G401.6 (cell line): ENCODE results near the gene CHID1.
A peak's percentile ranks its signal among the peaks of the same experiment; 100 is the strongest.

Experiments
- FAIRE-seq: peaks from 2 replicates; lab custom pipeline; 2012; peaks lifted over from hg19 to GRCh38; lab: Jason Lieb, UNC

Gene CHID1

GRCh38 chr11:821512-822371 is 88.9 kb downstream of the CHID1 start:
- FAIRE-seq = no peak

GRCh38 chr11:820655-821511 is 89.7 kb downstream of the CHID1 start:
- FAIRE-seq = no peak

DNA sequence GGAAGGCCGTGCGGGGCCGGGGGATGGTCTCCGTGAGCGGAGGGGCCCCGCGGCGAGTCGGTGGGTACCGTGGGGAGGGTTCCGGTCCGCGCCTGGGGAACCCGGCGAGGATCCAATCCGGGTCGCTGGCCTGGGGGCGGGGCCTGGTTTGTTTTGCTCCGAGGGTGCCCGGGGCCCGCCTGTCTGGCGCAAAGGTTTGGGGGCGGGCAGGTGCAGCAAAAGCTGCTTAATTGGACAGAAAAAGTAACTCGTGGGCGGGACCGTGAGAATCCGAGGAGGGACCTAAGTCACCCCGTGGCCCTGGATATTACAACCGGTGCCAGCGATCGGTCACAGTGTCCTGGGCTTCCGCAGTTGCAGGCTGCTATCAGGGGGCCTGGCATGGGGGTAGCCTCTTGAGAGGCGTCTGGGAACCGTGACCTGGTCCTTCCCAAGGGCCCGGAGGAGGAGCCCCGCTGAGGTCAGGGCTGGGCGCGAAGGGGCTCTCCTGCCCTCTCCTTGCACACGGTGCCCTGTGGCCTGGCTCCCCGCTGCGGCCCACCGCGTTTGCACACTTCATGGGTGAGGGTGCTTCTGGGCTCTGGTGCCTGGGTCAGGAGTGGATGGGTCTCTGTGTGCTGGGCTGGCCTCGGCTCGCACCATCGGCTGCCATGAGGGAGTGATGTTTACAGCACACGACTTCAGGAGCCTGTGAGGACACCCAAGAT is 90.5 kb downstream of the CHID1 start:
- FAIRE-seq = peak; percentile 88

DNA sequence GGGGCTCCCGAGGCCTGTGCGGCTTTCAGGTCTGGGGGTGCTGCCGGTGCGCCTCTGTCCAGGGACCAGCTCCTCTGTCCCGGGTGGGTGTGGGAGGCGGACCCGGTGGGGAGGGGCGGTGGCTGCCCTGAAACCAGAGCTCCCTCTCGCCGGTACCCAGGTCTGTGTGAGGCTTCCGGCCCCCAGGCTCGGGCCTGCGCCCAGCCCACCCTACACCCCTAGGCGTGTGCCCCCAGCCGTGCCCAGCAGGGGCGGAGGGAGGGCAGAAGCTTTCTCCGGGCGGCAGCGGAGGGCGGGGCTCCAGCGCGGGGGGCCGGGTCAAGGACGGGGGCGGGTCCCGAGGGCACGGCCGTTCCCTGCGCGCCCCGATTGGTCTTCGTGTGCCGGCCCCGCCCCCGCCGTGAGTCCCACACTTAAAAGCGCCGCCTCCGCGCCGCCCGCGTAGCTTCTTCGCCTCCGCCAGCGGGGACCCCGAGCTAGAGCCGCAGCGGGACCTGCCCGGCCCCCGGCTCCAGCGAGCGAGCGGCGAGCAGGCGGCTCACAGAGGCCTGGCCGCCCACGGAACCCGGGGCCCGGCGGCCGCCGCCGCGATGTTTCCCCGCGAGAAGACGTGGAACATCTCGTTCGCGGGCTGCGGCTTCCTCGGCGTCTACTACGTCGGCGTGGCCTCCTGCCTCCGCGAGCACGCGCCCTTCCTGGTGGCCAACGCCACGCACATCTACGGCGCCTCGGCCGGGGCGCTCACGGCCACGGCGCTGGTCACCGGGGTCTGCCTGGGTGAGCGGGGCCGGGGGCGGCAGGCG is 91.3 kb downstream of the CHID1 start:
- FAIRE-seq = no peak

GRCh38 chr11:818396-819128 is 92.0 kb downstream of the CHID1 start, which contains the start of gene PNPLA2:
Gene PNPLA2 (plus strand): TSS chr11:818914. CDS start chr11:819719, 805 bp downstream.
- FAIRE-seq = peak; percentile 64
